Lung (tissue), 12 donors: ENCODE measurements around the gene ACVR1C. TPM values are rescaled to one million over a fixed set of nuclear protein-coding genes. Genes with fewer than 3 reads are reported as not detected.
A peak's percentile ranks its signal among the peaks of the same experiment; 100 is the strongest.

Source experiments
- ATAC-seq: fragments of 200-7000 bp; cut with Tn5 transposase; one replicate; pipeline ENCODE4 v1.9.1; 2020; ENCODE audit warnings: moderate number of reproducible peaks; ENCODE audit not compliant: insufficient read depth, low FRiP score
- DNase-seq, 3 donors: peaks; one replicate each; pipeline ENCODE4 v3.0.0-alpha.2; 2013 to 2017
- H3K27ac ChIP-seq, 2 donors: one replicate each; pipeline ENCODE4 v1.5.1; 2013; ENCODE audit warnings: mild to moderate bottlenecking in 2 of 2, moderate library complexity in 2 of 2, control low read depth in 1 of 2, inconsistent platforms in 1 of 2, low read depth in 1 of 2, low read length in 1 of 2
- H3K27me3 ChIP-seq, 3 donors: one replicate each; pipeline ENCODE4 v1.5.1; 2013; ENCODE audit warnings: low read length in 2 of 3; ENCODE audit not compliant: control insufficient read depth in 3 of 3, insufficient read depth in 3 of 3
- H3K36me3 ChIP-seq, 4 donors: one replicate each; pipeline ENCODE4 v1.5.1; 2013; ENCODE audit warnings: low read length in 4 of 4, mild to moderate bottlenecking in 1 of 4, moderate library complexity in 1 of 4; ENCODE audit not compliant: control insufficient read depth in 4 of 4, insufficient read depth in 4 of 4
- H3K4me1 ChIP-seq, 5 donors: one replicate each; pipeline ENCODE4 v1.5.1; 2013; ENCODE audit warnings: low read length in 5 of 5, mild to moderate bottlenecking in 2 of 5, moderate library complexity in 1 of 5; ENCODE audit not compliant: control insufficient read depth in 5 of 5, insufficient read depth in 5 of 5
- H3K4me3 ChIP-seq: one replicate; pipeline ENCODE4 v1.5.1; 2013; ENCODE audit warnings: mild to moderate bottlenecking, control low read depth, moderate library complexity
- H3K9ac ChIP-seq, 2 donors: one replicate each; pipeline ENCODE4 v1.5.1; 2013; ENCODE audit warnings: low read length in 2 of 2, control low read depth in 1 of 2; ENCODE audit not compliant: insufficient read depth in 1 of 2
- H3K9me3 ChIP-seq, 4 donors: one replicate each; pipeline ENCODE4 v1.5.1; 2013; ENCODE audit warnings: low read length in 3 of 4, mild to moderate bottlenecking in 1 of 4, moderate library complexity in 1 of 4; ENCODE audit not compliant: control insufficient read depth in 4 of 4, insufficient read depth in 3 of 4
- CTCF ChIP-seq: IDR thresholded peaks from 2 replicates; pipeline ENCODE4 v1.5.1; 2012; ENCODE audit warnings: mild to moderate bottlenecking; ENCODE audit errors: control extremely low read depth, extremely low read depth
- WGBS, 2 donors: extraction: QIAGEN DNeasy Blood & Tissue Kit; methylation state at CpG; one replicate each; pipeline ENCODE4 v1.1.7; 2013; 5-methylcytosine and 5-hydroxymethylcytosine counted together
- polyA plus RNA-seq, 2 donors: library from polyadenylated mRNA; stranded (reverse); fragments of 200-250 nt; gene quantifications; one replicate each; pipeline ENCODE4 v1.2.1, GENCODE V29; 2013
- total RNA-seq, 2 donors: library from RNA; depleted of rRNA in 1 of 2; stranded (reverse); fragments of >200 nt in 1 of 2; gene quantifications; one replicate each; pipeline ENCODE4 v1.2.1, GENCODE V29; 2014 to 2021
- donor health status: control.
- donor health status: control.
- donor health status: Bipolar disorder and iron deficiency.
- donor health status: healthy.
- donor health status: DM: yes; HTN: yes; CAD: no.

Gene ACVR1C
- total and polyA plus RNA-seq, 4 donors = 0.08 to 1.9 (median 0.59) TPM

GRCh38 chr2:157625296-157625695 lies 3.4 kb downstream of the ACVR1C start:
- Histone ChIP-seq H3K4me1 (peaks cover 0 to 7% (median 0%) of the 10 kb centered on the region in 5 donors), H3K4me3 (no peak overlapping the region), H3K27ac (no peak overlapping the region), H3K27me3 (peaks cover 0 to 19% (median 16%) of the 10 kb centered on the region in 3 donors), H3K9ac (no peak overlapping the region), H3K36me3 (no peaks in the 10 kb centered on the region), H3K9me3 (peaks cover 0 to 4% (median 0%) of the 10 kb centered on the region in 4 donors)
- peak in 1 of 3 donors; percentile 2 for DNase-seq
- ATAC-seq = no peak
- no peak for TF ChIP-seq CTCF

- Histone ChIP-seq H3K27ac (no peak overlapping the region), H3K4me3 (no peak overlapping the region), H3K9me3 (peaks cover 0 to 4% (median 0%) of the 10 kb centered on the region in 4 donors), H3K36me3 (no peaks in the 10 kb centered on the region), H3K4me1 (no peaks in the 10 kb centered on the region), H3K27me3 (peaks cover 0 to 3% (median 0%) of the 10 kb centered on the region in 3 donors), H3K9ac (no peak overlapping the region)
- TF ChIP-seq CTCF = no peak
- no peak for DNase-seq
- WGBS, 2 donors = 59 to 61% methylated on average over 1 of the region's 1 CpG
- ATAC-seq = no peak
These were observed 7.7 kb downstream of the ACVR1C start for GRCh38 chr2:157620956-157621355.

- H3K9ac ChIP-seq = no peak overlapping the region
- no peak for TF ChIP-seq CTCF
- H3K27me3 ChIP-seq = no peaks in the 10 kb centered on the region
- peaks cover 0 to 9% (median 0%) of the 10 kb centered on the region in 4 donors for H3K9me3 ChIP-seq
- H3K4me1 ChIP-seq = no peaks in the 10 kb centered on the region
- H3K36me3 ChIP-seq = no peaks in the 10 kb centered on the region
- ATAC-seq = no peak
- no peak overlapping the region for H3K27ac ChIP-seq
- H3K4me3 ChIP-seq = no peak overlapping the region
- DNase-seq = no peak
These were observed 16.9 kb downstream of the ACVR1C start for GRCh38 chr2:157611726-157612125.

GRCh38 chr2:157611110-157611509 lies 17.6 kb downstream of the ACVR1C start:
- Histone ChIP-seq H3K4me3 (no peak overlapping the region), H3K9me3 (peaks cover 0 to 9% (median 0%) of the 10 kb centered on the region in 4 donors), H3K9ac (no peak overlapping the region), H3K27me3 (no peaks in the 10 kb centered on the region), H3K27ac (no peak overlapping the region), H3K36me3 (no peaks in the 10 kb centered on the region), H3K4me1 (no peaks in the 10 kb centered on the region)
- no peak for ATAC-seq
- 95 to 99% methylated on average over 4 of the region's 4 CpGs for WGBS, 2 donors
- DNase-seq = no peak
- TF ChIP-seq CTCF = no peak
